ENCODE results near the gene CDH4.

DNA sequence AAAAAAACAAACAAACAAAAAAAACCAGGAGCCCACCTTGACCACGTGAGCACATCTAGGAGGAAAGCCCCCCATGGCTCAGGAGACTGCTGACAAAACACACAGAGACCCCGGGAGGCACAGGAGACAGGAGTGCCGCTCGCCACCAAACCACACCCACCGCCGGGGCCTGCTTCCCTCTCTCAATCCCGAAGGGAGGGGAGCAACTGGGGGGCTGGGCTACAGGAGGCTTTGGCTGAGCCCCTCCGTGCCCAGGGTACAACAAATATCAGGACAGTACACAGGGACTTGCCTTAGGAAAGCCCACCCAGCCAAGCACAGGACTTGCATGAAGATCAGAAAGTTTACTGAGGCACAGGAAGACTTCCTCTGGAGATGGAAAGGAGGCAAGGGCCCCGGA lies 711.1 kb downstream of the CDH4 start:
- TF ChIP-seq, protein P1, sequence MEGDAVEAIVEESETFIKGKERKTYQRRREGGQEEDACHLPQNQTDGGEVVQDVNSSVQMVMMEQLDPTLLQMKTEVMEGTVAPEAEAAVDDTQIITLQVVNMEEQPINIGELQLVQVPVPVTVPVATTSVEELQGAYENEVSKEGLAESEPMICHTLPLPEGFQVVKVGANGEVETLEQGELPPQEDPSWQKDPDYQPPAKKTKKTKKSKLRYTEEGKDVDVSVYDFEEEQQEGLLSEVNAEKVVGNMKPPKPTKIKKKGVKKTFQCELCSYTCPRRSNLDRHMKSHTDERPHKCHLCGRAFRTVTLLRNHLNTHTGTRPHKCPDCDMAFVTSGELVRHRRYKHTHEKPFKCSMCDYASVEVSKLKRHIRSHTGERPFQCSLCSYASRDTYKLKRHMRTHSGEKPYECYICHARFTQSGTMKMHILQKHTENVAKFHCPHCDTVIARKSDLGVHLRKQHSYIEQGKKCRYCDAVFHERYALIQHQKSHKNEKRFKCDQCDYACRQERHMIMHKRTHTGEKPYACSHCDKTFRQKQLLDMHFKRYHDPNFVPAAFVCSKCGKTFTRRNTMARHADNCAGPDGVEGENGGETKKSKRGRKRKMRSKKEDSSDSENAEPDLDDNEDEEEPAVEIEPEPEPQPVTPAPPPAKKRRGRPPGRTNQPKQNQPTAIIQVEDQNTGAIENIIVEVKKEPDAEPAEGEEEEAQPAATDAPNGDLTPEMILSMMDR (IDR thresholded peaks at IDR 0.05) = no peak
- TF ChIP-seq POLR2A (IDR thresholded peaks at IDR 0.05) (no peak), POLR2AphosphoS5 (IDR thresholded peaks at IDR 0.05) (no peak), EP300 (IDR thresholded peaks at IDR 0.05) (no peak)
